B cell (primary cell): ENCODE measurements around the gene FERMT3. TPM values are rescaled to one million over a fixed set of nuclear protein-coding genes. Genes with fewer than 3 reads are reported as not detected.

Source experiments
- ATAC-seq: fragments of 200-7000 bp; cut with Tn5 transposase; one replicate; pipeline ENCODE4 v1.10.0; 2021; ENCODE audit warnings: low read depth, mild to moderate bottlenecking, moderate number of reproducible peaks, moderate library complexity
- CTCF ChIA-PET: fragments of 350-600 bp; sonication (Branson Sonifier 250); formaldehyde crosslinking; loops from one replicate; lab custom pipeline; 2021; ENCODE audit warnings: antibody characterized with exemption, inconsistent platforms; lab: Charles Lee
- POLR2A ChIA-PET: fragments of 350-600 bp; sonication (Branson Sonifier 250); formaldehyde crosslinking; loops from one replicate; lab custom pipeline; 2021; ENCODE audit warnings: antibody characterized with exemption; lab: Charles Lee
- DNase-seq: peaks from one replicate; pipeline ENCODE4 v3.0.0; 2013
- H2AFZ ChIP-seq: 2 replicates; pipeline ENCODE4 v1.6.1; 2012; ENCODE audit warnings: mild to moderate bottlenecking, low read depth, low read length; ENCODE audit not compliant: insufficient read depth, poor library complexity, severe bottlenecking
- H3K27ac ChIP-seq, 2 donors: 1 replicate in 1 of 2; 2 replicates in 1 of 2; pipeline ENCODE4 v1.5.1; 2012 to 2013; ENCODE audit warnings: low read length in 2 of 2, mild to moderate bottlenecking in 2 of 2, moderate library complexity in 1 of 2
- H3K27me3 ChIP-seq, 4 experiments: fragments of 200-600 bp in 1 of 4; sonication (generic) in 1 of 4; replicated peaks in 1 of 4; 1 replicate in 2 of 4; 2 replicates in 2 of 4; pipeline versions ENCODE4 v1.6.1 to v1.7.0; 2013 to 2016; ENCODE audit warnings: low read length in 3 of 4, mild to moderate bottlenecking in 2 of 4, mixed read lengths in 1 of 4, moderate library complexity in 1 of 4; ENCODE audit not compliant: insufficient read depth in 4 of 4, control insufficient read depth in 3 of 4; ENCODE audit errors: control extremely low read depth in 1 of 4
- H3K36me3 ChIP-seq, 2 experiments: replicated peaks in 1 of 2; 1 replicate in 1 of 2; 2 replicates in 1 of 2; pipeline versions ENCODE4 v1.6.1 to v1.7.1; 2013; ENCODE audit warnings: low read length in 1 of 2; ENCODE audit not compliant: insufficient read depth in 2 of 2, control insufficient read depth in 1 of 2; ENCODE audit errors: control extremely low read depth in 1 of 2, extremely low read depth in 1 of 2
- H3K4me1 ChIP-seq, 2 donors: fragments of 200-600 bp in 1 of 2; sonication (generic) in 1 of 2; 1 replicate in 1 of 2; 2 replicates in 1 of 2; pipeline versions ENCODE4 v1.5.1 to v1.6.1; 2013 to 2017; ENCODE audit warnings: low read length in 2 of 2; ENCODE audit not compliant: control insufficient read depth in 2 of 2, insufficient read depth in 2 of 2
- H3K4me2 ChIP-seq: replicated peaks from 2 replicates; pipeline ENCODE3; 2012; ENCODE audit warnings: mild to moderate bottlenecking, low read depth, low read length; ENCODE audit not compliant: poor library complexity, severe bottlenecking
- H3K4me3 ChIP-seq, 5 experiments: fragments of 200-600 bp in 1 of 5; sonication (generic) in 1 of 5; 1 replicate in 3 of 5; 2 replicates in 2 of 5; pipeline versions ENCODE4 v1.5.1 to v1.7.0; 2011 to 2016; ENCODE audit warnings: low read length in 4 of 5, mild to moderate bottlenecking in 4 of 5, low read depth in 2 of 5, control low read depth in 1 of 5, moderate library complexity in 1 of 5; ENCODE audit not compliant: insufficient read depth in 1 of 5; ENCODE audit errors: control extremely low read depth in 1 of 5, extremely low read depth in 1 of 5
- H3K79me2 ChIP-seq: fragments of 200-600 bp; sonication (generic); one replicate; pipeline ENCODE4 v1.6.0; 2016; ENCODE audit warnings: low read length; ENCODE audit not compliant: control insufficient read depth, insufficient read depth
- H3K9ac ChIP-seq: fragments of 200-600 bp; sonication (generic); 2 replicates; pipeline ENCODE4 v1.6.1; 2017; ENCODE audit warnings: mild to moderate bottlenecking, low read length, moderate library complexity
- H3K9me3 ChIP-seq, 3 donors: one replicate each; pipeline versions ENCODE4 v1.6.1 to v1.7.1; 2013; ENCODE audit warnings: low read length in 2 of 3; ENCODE audit not compliant: control insufficient read depth in 2 of 3, insufficient read depth in 1 of 3; ENCODE audit errors: control extremely low read depth in 1 of 3
- H4K20me1 ChIP-seq: 2 replicates; pipeline ENCODE4 v1.6.0; 2012; ENCODE audit warnings: mild to moderate bottlenecking, low read length; ENCODE audit not compliant: insufficient read depth, control insufficient read depth, poor library complexity, severe bottlenecking
- H3K27ac Mint-ChIP-seq: one replicate; pipeline ENCODE4 v1.8.0; 2021; ENCODE audit warnings: mixed read lengths
- H3K27me3 Mint-ChIP-seq: one replicate; pipeline ENCODE4 v1.8.0; 2021; ENCODE audit warnings: mixed read lengths
- H3K4me1 Mint-ChIP-seq: one replicate; pipeline ENCODE4 v1.8.0; 2021; ENCODE audit warnings: mixed read lengths
- H3K4me3 Mint-ChIP-seq: one replicate; pipeline ENCODE4 v1.8.0; 2021; ENCODE audit warnings: mixed read lengths
- H3K9me3 Mint-ChIP-seq: one replicate; pipeline ENCODE4 v1.8.0; 2022; ENCODE audit warnings: mixed read lengths; ENCODE audit not compliant: insufficient read depth
- CTCF ChIP-seq: fragments of 200-600 bp; IDR thresholded peaks from one replicate; pipeline ENCODE4 v1.8.0; 2022; ENCODE audit warnings: antibody characterized with exemption, mild to moderate bottlenecking
- EZH2 ChIP-seq: IDR thresholded peaks from 2 replicates; pipeline ENCODE4 v1.6.1; 2012; ENCODE audit warnings: borderline replicate concordance, low read depth, mild to moderate bottlenecking, moderate library complexity, low read length; ENCODE audit not compliant: insufficient read depth, poor library complexity, severe bottlenecking
- WGBS: methylation state at CpG from one replicate; pipeline ENCODE4 v1.1.5; 2013; ENCODE audit warnings: missing lambda C conversion rate; ENCODE audit not compliant: insufficient coverage; 5-methylcytosine and 5-hydroxymethylcytosine counted together
- intact Hi-C: fragments of 100-400 bp; cut with micrococcal nuclease; formaldehyde crosslinking; loops from one replicate; pipeline ENCODE4 v1.10.0; 2022
- polyA plus RNA-seq: library from polyadenylated mRNA; depleted of rRNA; stranded (reverse); fragments of >200 nt; gene quantifications from 2 replicates; pipeline ENCODE4 v1.2.3, GENCODE V29; 2012
- total RNA-seq, 2 donors: library from RNA; stranded (reverse); fragments of 120-200 nt in 1 of 2; gene quantifications; 1 replicate in 1 of 2; 2 replicates in 1 of 2; pipeline versions ENCODE4 v1.2.3 to v1.2.4, GENCODE V29; 2013 to 2022

The FERMT3 gene
- total and polyA plus RNA-seq, 2 donors (not counting 1 experiment from before 2014, with no cell fraction given), result 96.2 to 170 TPM

- ATAC-seq, result peak; percentile 59
- CTCF ChIA-PET, result interaction anchor here (1.0 to 1.6 kb wide), 4 partner anchors 15 to 26 kb away, joined by 3 to 6 read pairs (median 4); partner anchors contain the start of gene PLCB3
- Histone ChIP-seq H3K27me3 (no peaks in the 10 kb centered on the region), H3K79me2 (peaks cover 26% of the 10 kb centered on the region), H3K4me2 (peak within 1 kb of the TSS; percentile 99), H3K27ac (peak within 1 kb of the TSS; percentile 84), H3K4me3 (peak within 1 kb of the TSS; percentile 67 to 98 (median 78)), H3K4me1 (peaks cover 41 to 66% of the 10 kb centered on the region in 2 donors), H2AFZ (peak within 1 kb of the TSS; percentile 85), H3K9me3 (no peaks in the 10 kb centered on the region), H3K36me3 (no peaks in the 10 kb centered on the region), H3K9ac (peak within 1 kb of the TSS; percentile 74), H4K20me1 (peaks cover 17% of the 10 kb centered on the region)
- peak within 1 kb of the TSS; percentile 97 for H3K27ac Mint-ChIP-seq
- POLR2A ChIA-PET, result interaction anchor here (0.6 to 2.4 kb wide), 11 partner anchors 11 to 1031 kb away, joined by 3 to 13 read pairs (median 4); partner anchors contain the start of genes FERMT3, FKBP2 and PRDX5
- no peaks in the 10 kb centered on the region for H3K9me3 Mint-ChIP-seq
- WGBS, result under 1% methylated on average over 59 of the region's 62 CpGs
- H3K4me3 Mint-ChIP-seq, result peak within 1 kb of the TSS; percentile 95
- intact Hi-C loops, result loop anchor here (1.0 to 2.0 kb wide), 6 partner anchors 11 to 75 kb away; partner anchors contain the start of genes BAD, ESRRA, FKBP2 and GPR137
- peak; percentile 94 for DNase-seq
- H3K4me1 Mint-ChIP-seq, result peaks cover 57% of the 10 kb centered on the region
- H3K27me3 Mint-ChIP-seq, result no peaks in the 10 kb centered on the region
- TF ChIP-seq EZH2 (no peak), CTCF (no peak)
Observed at GRCh38 chr11:64230171-64230984, 23.9 kb downstream of the FERMT3 start, which contains the start of gene DNAJC4. Gene DNAJC4 (plus strand): TSS chr11:64230548. CDS start chr11:64230855, 307 bp downstream.
